Stomach (tissue), 4 donors: ENCODE results near the gene MEFV.

Experiments used
- CTCF ChIP-seq, 7 experiments: fragments of 450-650 bp in 4 of 7; fragments of 200-600 bp in 3 of 7; sonication (generic) in 3 of 7; IDR thresholded peaks; one replicate each; pipeline ENCODE4 v1.5.1; 2016 to 2019; ENCODE audit warnings: antibody characterized with exemption in 7 of 7, control low read depth in 2 of 7, mild to moderate bottlenecking in 1 of 7
- POLR2A ChIP-seq, 4 donors: fragments of 450-650 bp; IDR thresholded peaks; one replicate each; pipeline ENCODE4 v1.6.1; 2016; ENCODE audit warnings: antibody characterized with exemption in 4 of 4, control low read depth in 2 of 4, mild to moderate bottlenecking in 1 of 4, moderate library complexity in 1 of 4
- POLR2AphosphoS5 ChIP-seq, 3 donors: sonication (generic); formaldehyde crosslinking; IDR thresholded peaks; one replicate each; pipeline ENCODE4 v1.6.1; 2016; ENCODE audit warnings: antibody characterized with exemption in 3 of 3

- TF ChIP-seq CTCF (IDR thresholded peaks at IDR 0.05) (no peak), POLR2A (IDR thresholded peaks at IDR 0.05) (no peak), POLR2AphosphoS5 (IDR thresholded peaks at IDR 0.05) (no peak)
These were observed 9.6 kb downstream of the MEFV start for GRCh38 chr16:3246876-3247275.
